Activated naive CD4-positive, alpha-beta T cell (primary cell): ENCODE measurements around the gene FAM240B.

Experiments
- DNase-seq, 4 experiments: peaks; one replicate each; lab custom pipeline; 2025; lab: John Stamatoyannopoulos, UW

Gene FAM240B

GRCh38 chr9:38720083-38720745 lies at the start of gene FAM240B:
TSS of gene FAM240B (minus strand) at chr9:38720133. CDS start at chr9:38703999, 16,134 bp downstream.
- DNase-seq, result no peak

- no peak for DNase-seq
These were observed 48.4 kb upstream of the FAM240B start for GRCh38 chr9:38768351-38768761.

GRCh38 chr9:38765101-38765500 lies 45.2 kb upstream of the FAM240B start:
- DNase-seq, result no peak

- no peak for DNase-seq
These were observed 42.1 kb upstream of the FAM240B start for GRCh38 chr9:38761999-38762398.

GRCh38 chr9:38761339-38761738 lies 41.4 kb upstream of the FAM240B start:
- no peak for DNase-seq

- DNase-seq, result no peak
These were observed 36.8 kb upstream of the FAM240B start for GRCh38 chr9:38756702-38757101.

GRCh38 chr9:38747941-38748340 lies 28.0 kb upstream of the FAM240B start:
- DNase-seq, result no peak

GRCh38 chr9:38747067-38747466 lies 27.1 kb upstream of the FAM240B start:
- DNase-seq, result no peak

- DNase-seq, result no peak
These were observed 26.4 kb upstream of the FAM240B start for GRCh38 chr9:38746303-38746702.

- no peak for DNase-seq
These were observed 24.6 kb upstream of the FAM240B start for GRCh38 chr9:38744484-38744883.

- no peak for DNase-seq
These were observed 17.3 kb upstream of the FAM240B start for GRCh38 chr9:38737246-38737645.

- DNase-seq, result no peak
These were observed 14.9 kb upstream of the FAM240B start for GRCh38 chr9:38734831-38735230.

- DNase-seq, result no peak
These were observed 13.6 kb upstream of the FAM240B start for GRCh38 chr9:38733503-38733902.

GRCh38 chr9:38732885-38733284 lies 13.0 kb upstream of the FAM240B start:
- DNase-seq, result no peak

- no peak for DNase-seq
These were observed 7.6 kb upstream of the FAM240B start for GRCh38 chr9:38727497-38728001.

- no peak for DNase-seq
These were observed 4.8 kb upstream of the FAM240B start for GRCh38 chr9:38724754-38725153.

GRCh38 chr9:38718148-38718547 lies 1.8 kb downstream of the FAM240B start:
- no peak for DNase-seq

GRCh38 chr9:38715684-38716083 lies 4.2 kb downstream of the FAM240B start:
- DNase-seq, result no peak

GRCh38 chr9:38713426-38713825 lies 6.5 kb downstream of the FAM240B start:
- no peak for DNase-seq

GRCh38 chr9:38708759-38709158 lies 11.2 kb downstream of the FAM240B start:
- DNase-seq, result no peak

- DNase-seq, result no peak
These were observed 11.9 kb downstream of the FAM240B start for GRCh38 chr9:38707885-38708637.

GRCh38 chr9:38706493-38706892 lies 13.4 kb downstream of the FAM240B start:
- DNase-seq, result no peak

- DNase-seq, result no peak
These were observed 14.0 kb downstream of the FAM240B start for GRCh38 chr9:38705917-38706316.
